Fibroblast of mammary gland (primary cell): ENCODE results near the gene CLDN15.

Source experiments
- DNase-seq: peaks from one replicate; pipeline ENCODE4 v3.0.0-alpha.2; 2010; ENCODE audit warnings: low read depth
- H3K4me3 ChIP-seq: 2 replicates; pipeline ENCODE4 v1.5.1; 2011; ENCODE audit warnings: low read depth, mild to moderate bottlenecking, low read length, moderate library complexity; ENCODE audit not compliant: control insufficient read depth
- TF ChIP-seq, protein P1 (sequence below): conservative IDR thresholded peaks from 2 replicates; pipeline ENCODE4 v1.5.1; 2011; ENCODE audit warnings: low read depth, low read length, inconsistent platforms; ENCODE audit not compliant: control insufficient read depth, insufficient read depth

CLDN15 gene

DNA sequence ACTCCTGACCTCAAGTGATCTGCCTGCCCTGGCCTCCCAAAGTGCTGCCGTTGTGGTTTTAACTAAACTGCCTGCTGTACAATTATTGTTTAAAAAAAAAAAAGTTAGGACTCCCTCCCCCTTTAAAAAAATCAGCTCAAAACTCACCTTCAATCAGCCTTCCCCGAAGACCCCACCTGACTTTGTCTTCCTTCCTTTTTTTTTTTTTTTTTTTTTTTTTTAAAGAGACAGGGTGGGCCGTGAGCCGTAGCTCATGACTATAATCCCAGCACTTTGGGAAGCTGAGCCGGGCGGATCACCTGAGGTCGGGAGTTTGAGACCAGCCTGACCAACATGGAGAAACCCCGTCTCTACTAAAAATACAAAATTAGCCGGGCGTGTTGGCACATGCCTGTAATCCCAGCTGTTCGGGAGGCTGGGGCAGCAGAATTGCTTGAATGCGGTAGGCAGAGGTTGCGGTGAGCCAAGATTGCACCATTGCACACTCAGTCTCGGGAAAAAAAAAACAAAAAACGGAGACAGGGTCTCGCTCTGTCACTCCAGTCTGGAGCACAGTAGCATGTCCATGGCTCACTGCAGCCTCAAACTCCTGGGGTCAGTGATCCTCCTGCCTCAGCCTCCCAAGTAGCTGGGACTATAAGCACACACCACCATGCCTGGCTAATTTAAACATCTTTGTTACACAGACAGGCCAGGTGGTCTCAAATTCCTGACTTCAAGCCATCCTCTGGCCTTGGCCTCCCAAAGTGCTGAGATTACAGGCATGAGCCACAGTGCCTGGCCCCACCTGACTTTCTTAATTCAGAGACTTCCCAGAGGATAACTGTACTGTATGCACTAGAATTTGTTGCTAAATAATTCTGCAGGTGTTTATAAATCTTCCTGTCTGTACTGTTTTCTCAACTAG is 4.1 kb upstream of the CLDN15 start:
- TF ChIP-seq, protein P1, sequence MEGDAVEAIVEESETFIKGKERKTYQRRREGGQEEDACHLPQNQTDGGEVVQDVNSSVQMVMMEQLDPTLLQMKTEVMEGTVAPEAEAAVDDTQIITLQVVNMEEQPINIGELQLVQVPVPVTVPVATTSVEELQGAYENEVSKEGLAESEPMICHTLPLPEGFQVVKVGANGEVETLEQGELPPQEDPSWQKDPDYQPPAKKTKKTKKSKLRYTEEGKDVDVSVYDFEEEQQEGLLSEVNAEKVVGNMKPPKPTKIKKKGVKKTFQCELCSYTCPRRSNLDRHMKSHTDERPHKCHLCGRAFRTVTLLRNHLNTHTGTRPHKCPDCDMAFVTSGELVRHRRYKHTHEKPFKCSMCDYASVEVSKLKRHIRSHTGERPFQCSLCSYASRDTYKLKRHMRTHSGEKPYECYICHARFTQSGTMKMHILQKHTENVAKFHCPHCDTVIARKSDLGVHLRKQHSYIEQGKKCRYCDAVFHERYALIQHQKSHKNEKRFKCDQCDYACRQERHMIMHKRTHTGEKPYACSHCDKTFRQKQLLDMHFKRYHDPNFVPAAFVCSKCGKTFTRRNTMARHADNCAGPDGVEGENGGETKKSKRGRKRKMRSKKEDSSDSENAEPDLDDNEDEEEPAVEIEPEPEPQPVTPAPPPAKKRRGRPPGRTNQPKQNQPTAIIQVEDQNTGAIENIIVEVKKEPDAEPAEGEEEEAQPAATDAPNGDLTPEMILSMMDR: no peak
- DNase-seq: no peak
- H3K4me3 ChIP-seq: no peak overlapping the region

DNA sequence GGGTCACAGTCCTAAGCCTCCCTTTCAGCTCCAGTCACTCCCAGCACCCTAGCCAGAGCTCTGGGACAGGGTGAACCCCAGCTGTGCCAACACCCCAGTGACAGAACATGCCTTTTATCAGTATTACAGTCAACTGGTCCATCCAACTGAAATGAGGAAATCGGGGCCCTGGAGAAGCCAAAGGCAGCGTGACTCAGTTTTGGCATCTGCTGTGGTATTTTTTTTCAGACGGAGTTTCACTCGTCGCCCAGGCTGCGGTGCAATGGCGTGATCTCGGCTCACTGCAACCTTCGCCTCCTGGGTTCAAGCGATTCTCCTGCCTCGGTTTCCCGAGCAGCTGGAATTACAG is 3.4 kb upstream of the CLDN15 start:
- no peak overlapping the region for H3K4me3 ChIP-seq
- TF ChIP-seq, protein P1: no peak
- peak; percentile 85 for DNase-seq

DNA sequence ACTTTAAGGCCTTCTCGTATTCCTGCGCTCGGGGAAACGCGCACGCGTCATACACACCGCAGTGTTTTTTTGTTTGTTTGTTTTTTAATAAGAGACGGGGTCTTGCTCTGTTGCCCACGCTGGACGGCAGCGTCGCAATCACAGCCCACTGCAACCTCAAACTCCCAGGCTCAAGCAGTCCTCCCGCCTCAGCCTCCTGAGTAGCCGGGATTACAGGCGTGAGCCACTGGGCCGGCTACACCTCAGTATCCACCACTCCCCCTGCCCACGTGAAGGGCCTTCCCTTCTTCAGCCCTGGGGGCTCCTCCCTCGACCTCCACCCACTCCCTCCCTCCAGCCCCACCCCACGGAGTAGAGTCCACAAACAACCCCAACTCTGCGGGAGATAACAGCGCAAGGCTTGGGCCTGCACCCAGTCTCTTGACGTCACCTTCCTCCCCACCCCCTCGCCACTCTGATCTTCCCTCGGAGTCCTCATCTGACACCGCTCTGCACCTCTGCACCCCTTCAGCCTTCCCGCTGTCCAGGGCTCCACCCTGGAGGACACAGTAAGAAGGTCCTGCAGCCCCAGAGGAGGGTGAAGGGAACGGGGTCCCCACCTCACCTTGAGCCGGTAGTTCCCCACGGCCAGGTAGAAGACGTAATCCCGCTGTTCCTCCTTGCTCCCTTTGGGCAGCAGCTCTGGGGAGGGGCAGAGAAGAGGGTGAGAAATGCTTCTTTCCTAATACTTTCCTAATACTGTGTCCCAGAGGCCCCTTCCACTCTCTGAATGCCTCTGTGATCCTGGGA is 2.8 kb upstream of the CLDN15 start:
- H3K4me3 ChIP-seq: no peak overlapping the region
- TF ChIP-seq, protein P1: no peak
- DNase-seq: peak; percentile 68

- H3K4me3 ChIP-seq: no peak overlapping the region
- TF ChIP-seq, protein P1: no peak
- no peak for DNase-seq
Observed at GRCh38 chr7:101239951-101240220, 2.3 kb upstream of the CLDN15 start.

- TF ChIP-seq, protein P1: no peak
- no peak for DNase-seq
- no peak overlapping the region for H3K4me3 ChIP-seq
Observed at GRCh38 chr7:101239191-101239950, 1.8 kb upstream of the CLDN15 start.

DNA sequence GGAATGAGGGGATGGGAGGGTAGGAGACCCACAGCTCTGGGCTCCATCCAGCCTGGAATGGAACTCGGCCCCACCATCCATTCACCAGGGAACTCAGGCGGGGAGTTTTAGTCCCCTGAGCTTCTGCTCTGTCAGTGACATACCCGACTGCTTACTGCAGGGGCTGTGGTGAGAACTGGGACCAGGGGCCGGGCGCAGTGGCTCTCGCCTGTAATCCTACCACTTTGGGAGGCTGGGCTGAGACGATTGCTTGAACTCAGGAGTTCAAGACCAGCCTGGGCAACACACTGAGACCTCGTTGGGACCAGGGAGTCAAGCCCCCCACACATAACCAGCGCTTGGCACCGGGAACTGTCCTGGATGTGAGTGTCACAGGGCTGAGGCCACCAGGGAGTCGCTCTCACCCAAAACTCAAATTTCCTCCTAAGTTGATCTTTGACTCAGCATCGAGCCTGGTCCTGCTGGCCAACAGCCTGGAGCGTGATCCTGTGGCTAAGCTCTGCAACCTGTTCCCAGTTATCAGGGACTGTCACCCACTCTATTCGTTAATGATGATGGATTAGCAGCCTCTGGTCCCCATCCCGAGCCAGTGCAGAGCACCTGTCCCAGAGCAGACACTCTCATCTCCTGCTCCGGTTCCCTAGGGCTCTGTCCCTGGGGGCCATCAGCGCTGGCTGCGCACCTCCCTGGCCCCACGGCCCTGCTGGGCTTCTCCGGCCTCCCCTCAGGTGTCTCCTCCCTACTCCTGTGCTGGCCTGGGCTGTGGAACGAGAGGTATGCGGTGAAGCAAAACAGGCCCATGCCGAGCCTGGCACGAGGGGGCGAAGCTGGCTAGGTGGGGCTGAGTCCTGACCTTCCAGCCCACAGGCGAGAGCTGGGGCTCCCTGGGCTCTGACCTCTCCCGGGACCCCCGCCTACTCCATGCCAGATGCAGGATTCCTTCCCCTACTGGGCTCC is 902 bp upstream of the CLDN15 start:
- TF ChIP-seq, protein P1: no peak
- H3K4me3 ChIP-seq: no peak overlapping the region
- peak; percentile 35 for DNase-seq
